ENCODE data around the gene LRRC40.

DNA sequence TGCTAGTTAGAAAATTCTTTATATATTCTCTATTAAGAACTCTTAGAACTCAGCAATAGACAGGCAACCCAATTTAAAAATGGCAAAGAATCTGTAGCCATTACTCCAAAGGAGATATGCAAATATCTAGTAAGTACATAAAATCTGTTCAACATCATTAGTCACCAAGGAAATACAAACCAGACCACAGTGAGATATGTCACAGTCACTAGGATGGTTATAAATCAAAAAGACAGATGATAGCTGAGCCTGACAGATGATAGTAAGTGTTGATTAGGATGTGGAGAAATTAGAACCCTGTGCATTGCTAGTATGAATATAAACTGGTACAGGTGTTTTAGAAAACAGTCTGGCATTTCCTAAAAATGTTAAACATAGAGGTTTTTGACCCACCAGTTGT is 42.4 kb upstream of the LRRC40 start:
- TF ChIP-seq POLR2AphosphoS5 (IDR thresholded peaks at IDR 0.05), result no peak
- TF ChIP-seq EZH2 (IDR thresholded peaks at IDR 0.05; ENCODE audit: borderline replicate concordance, insufficient read depth, low read length, poor library complexity, severe bottlenecking), result no peak

Data from neural cell (in vitro differentiated cells).